ENCODE data around the gene DBP. TPM values are rescaled to one million over a fixed set of nuclear protein-coding genes. Genes with fewer than 3 reads are reported as not detected.

DBP gene
- total and polyA plus RNA-seq, 10 of the 15 experiments (the other 5 are each of a cell fraction or from before 2014, with no cell fraction given): 2.0 to 10.6 (median 6.9) TPM

DNA sequence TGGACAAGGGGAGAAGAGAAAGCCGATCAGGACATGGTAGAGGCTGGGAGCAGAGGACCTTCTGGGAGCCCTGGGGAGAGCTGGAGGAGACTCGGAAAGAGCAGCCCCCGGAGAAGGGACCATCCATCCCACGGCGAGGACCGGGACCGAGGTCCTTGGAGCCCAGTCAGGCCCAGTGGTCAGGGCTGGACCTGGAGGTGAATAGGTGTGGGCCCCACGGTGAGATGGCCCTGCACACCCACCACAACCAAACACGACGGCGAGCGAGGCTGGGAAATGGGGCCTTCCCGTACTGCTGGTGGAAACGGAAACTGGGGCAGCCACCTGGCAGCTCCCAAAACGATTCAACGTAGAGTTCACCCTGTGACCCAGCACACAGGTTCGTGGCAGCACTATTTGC is 39.3 kb upstream of the DBP start (continued):
- TF ChIP-seq, protein P1, sequence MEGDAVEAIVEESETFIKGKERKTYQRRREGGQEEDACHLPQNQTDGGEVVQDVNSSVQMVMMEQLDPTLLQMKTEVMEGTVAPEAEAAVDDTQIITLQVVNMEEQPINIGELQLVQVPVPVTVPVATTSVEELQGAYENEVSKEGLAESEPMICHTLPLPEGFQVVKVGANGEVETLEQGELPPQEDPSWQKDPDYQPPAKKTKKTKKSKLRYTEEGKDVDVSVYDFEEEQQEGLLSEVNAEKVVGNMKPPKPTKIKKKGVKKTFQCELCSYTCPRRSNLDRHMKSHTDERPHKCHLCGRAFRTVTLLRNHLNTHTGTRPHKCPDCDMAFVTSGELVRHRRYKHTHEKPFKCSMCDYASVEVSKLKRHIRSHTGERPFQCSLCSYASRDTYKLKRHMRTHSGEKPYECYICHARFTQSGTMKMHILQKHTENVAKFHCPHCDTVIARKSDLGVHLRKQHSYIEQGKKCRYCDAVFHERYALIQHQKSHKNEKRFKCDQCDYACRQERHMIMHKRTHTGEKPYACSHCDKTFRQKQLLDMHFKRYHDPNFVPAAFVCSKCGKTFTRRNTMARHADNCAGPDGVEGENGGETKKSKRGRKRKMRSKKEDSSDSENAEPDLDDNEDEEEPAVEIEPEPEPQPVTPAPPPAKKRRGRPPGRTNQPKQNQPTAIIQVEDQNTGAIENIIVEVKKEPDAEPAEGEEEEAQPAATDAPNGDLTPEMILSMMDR (IDR thresholded peaks at IDR 0.05 in 2 of 3, conservative IDR thresholded peaks at IDR 0.05 in 1 of 3; ENCODE audit: control insufficient read depth in 2 of 3, extremely low read depth in 1 of 3, insufficient read depth in 1 of 3, low read depth in 3 of 3, low read length in 3 of 3): no peak
- TF ChIP-seq BCL11A (IDR thresholded peaks at IDR 0.05; ENCODE audit: low read depth, low read length): no peak
- TF ChIP-seq, protein P2, sequence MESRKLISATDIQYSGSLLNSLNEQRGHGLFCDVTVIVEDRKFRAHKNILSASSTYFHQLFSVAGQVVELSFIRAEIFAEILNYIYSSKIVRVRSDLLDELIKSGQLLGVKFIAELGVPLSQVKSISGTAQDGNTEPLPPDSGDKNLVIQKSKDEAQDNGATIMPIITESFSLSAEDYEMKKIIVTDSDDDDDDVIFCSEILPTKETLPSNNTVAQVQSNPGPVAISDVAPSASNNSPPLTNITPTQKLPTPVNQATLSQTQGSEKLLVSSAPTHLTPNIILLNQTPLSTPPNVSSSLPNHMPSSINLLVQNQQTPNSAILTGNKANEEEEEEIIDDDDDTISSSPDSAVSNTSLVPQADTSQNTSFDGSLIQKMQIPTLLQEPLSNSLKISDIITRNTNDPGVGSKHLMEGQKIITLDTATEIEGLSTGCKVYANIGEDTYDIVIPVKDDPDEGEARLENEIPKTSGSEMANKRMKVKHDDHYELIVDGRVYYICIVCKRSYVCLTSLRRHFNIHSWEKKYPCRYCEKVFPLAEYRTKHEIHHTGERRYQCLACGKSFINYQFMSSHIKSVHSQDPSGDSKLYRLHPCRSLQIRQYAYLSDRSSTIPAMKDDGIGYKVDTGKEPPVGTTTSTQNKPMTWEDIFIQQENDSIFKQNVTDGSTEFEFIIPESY (IDR thresholded peaks at IDR 0.05): no peak

DNA sequence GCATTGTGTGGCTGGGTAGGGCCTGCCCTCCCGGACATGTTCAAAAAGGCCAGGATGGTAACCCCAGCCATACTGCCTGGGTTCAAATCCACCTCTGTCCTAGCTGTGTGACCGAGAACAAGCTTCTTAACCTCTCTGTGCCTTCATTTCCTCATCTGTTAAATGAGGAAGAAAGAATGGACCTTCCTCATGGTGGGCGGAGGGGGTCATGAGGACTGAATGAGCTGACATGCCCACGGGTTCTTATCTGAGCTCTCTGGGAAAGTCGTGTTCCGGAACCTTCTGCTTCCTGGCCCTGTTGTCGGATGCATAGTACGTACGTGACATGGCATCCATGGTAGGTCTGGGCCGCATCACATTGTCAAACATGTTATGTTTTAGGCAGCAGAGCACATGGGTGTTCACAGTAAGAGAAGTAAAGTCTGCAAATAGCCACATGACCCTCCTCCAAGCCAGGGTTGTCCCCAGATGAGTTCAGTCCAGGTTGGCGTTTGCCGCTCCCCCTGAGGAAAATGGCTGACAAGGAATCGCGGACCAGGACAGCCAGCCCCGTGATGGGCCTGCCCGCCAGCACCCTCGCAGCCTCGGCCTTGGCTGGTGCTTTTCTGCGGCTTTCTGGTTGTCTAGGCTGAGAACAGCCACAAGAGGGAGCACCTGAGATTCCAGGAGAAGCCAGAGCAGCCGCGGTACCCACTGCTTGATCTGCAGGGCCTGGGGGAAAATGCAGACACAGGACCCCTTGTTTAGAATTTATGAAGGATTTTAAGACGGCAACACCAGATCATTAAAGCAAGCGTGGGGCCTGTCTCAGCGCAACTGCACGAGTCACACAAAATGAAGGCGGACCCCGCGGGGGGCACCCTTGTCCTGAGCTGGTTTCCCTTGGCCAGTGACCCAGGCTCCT is 38.0 kb upstream of the DBP start:
- DNase-seq (ENCODE audit: low read depth, low spot score) (no peak), ATAC-seq (peak; percentile 95), FAIRE-seq (peak; percentile 74)
- CTCF ChIA-PET: interaction anchor here (0.6 to 3.1 kb wide), 26 partner anchors 12 to 534 kb away, joined by 3 to 20 read pairs (median 4); partner anchors contain the start of genes CA11 and HSD17B14
- RAD21 ChIA-PET (ENCODE audit: unreplicated experiment): interaction anchor here (0.6 to 1.5 kb wide), 10 partner anchors 9 to 168 kb away, joined by 3 to 7 read pairs (median 4); partner anchors contain the start of gene CA11
- no peak overlapping the region for H3K4me2 ChIP-seq (ENCODE audit: control insufficient read depth, insufficient read depth)
- in situ Hi-C loops (cut with MboI) (no loop called here), intact Hi-C loops (cut with micrococcal nuclease; ENCODE audit: unreplicated experiment) (loop anchor here (1.0 kb wide), 1 partner anchor 29 kb away; the partner anchor contains the start of gene CA11)
- no peaks in the 10 kb centered on the region for H3K36me3 ChIP-seq (ENCODE audit: control insufficient read depth in 2 of 2, insufficient read depth in 2 of 2, low read length in 1 of 2)
- H3K27me3 ChIP-seq (replicated peaks in 1 of 2; ENCODE audit: control insufficient read depth in 2 of 2, insufficient read depth in 2 of 2, low read length in 1 of 2): peaks cover 0 to 2% of the 10 kb centered on the region in 2 experiments; a peak in 2 of 4 replicates
- H4K20me1 ChIP-seq (ENCODE audit: control insufficient read depth, insufficient read depth): no peaks in the 10 kb centered on the region
- peak overlapping the region; percentile 57 for H2AFZ ChIP-seq (ENCODE audit: control insufficient read depth, low read depth, low read length)
- H3K4me3 ChIP-seq: no peak overlapping the region
- BruUV-seq (replicated peaks): no TSS peak
- no peaks in the 10 kb centered on the region for H3K79me2 ChIP-seq (ENCODE audit: control insufficient read depth, insufficient read depth, low read length)
- H3K27ac ChIP-seq (ENCODE audit: control insufficient read depth, insufficient read depth): no peak overlapping the region
- no peaks in the 10 kb centered on the region for H3K4me1 ChIP-seq (ENCODE audit: control insufficient read depth, insufficient read depth, low read length)
- H3K9ac ChIP-seq (ENCODE audit: control insufficient read depth, insufficient read depth, low read length): no peak overlapping the region
- no peaks in the 10 kb centered on the region for H3K9me3 ChIP-seq (replicated peaks; ENCODE audit: control insufficient read depth, insufficient read depth, low read length)
- 35% methylated on average over 28 of the region's 28 CpGs for WGBS (ENCODE audit: insufficient coverage, insufficient replicate concordance, low lambda C conversion rate, missing lambda C conversion rate)
- TF ChIP-seq STAT3 (IDR thresholded peaks at IDR 0.05; ENCODE audit: low read depth, low read length) (no peak), YY1 (IDR thresholded peaks at IDR 0.05; ENCODE audit: low read depth, low read length) (peak; percentile 74), RAD21 (IDR thresholded peaks at IDR 0.05; ENCODE audit: insufficient read depth, low read depth, low read length) (peak; percentile 64), RB1 (IDR thresholded peaks at IDR 0.05; ENCODE audit: borderline replicate concordance) (0 out of 2 replicates have a peak, but pooled peaks have one; percentile 30), SMC3 (IDR thresholded peaks at IDR 0.05; ENCODE audit: borderline replicate concordance, low read length) (peak; percentile 75), SPI1 (IDR thresholded peaks at IDR 0.05; ENCODE audit: borderline replicate concordance, insufficient read depth, low read depth, low read length) (no peak), MEF2A (IDR thresholded peaks at IDR 0.05; ENCODE audit: insufficient read depth, low read depth, low read length) (no peak), RUNX3 (IDR thresholded peaks at IDR 0.05; ENCODE audit: low read length) (peak; percentile 81), FOXK2 (IDR thresholded peaks at IDR 0.05) (no peak)
- TF ChIP-seq, protein P1 (IDR thresholded peaks at IDR 0.05 in 2 of 3, conservative IDR thresholded peaks at IDR 0.05 in 1 of 3; ENCODE audit: control insufficient read depth in 2 of 3, extremely low read depth in 1 of 3, insufficient read depth in 1 of 3, low read depth in 3 of 3, low read length in 3 of 3): peak; percentile 81 to 89 (median 85)
- TF ChIP-seq, protein P3, sequence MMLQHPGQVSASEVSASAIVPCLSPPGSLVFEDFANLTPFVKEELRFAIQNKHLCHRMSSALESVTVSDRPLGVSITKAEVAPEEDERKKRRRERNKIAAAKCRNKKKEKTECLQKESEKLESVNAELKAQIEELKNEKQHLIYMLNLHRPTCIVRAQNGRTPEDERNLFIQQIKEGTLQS (IDR thresholded peaks at IDR 0.05; ENCODE audit: borderline replicate concordance, extremely low read depth, low read depth, low read length): no peak
- SMC1A ChIA-PET (ENCODE audit: uncharacterized antibody, unreplicated experiment): interaction anchor here (0.8 to 1.9 kb wide), 10 partner anchors 10 to 296 kb away, joined by 3 to 11 read pairs (median 3); partner anchors contain the start of genes CA11 and HSD17B14
- POLR2A ChIA-PET: interaction anchor here (0.6 to 1.2 kb wide), 3 partner anchors 16 to 29 kb away, joined by 3 to 4 read pairs (median 4); partner anchors contain the start of gene CA11
